Measurements from ENCODE around the gene NEGR1.

GRCh38 chr1:71647513-71648300 is 634.6 kb downstream of the NEGR1 start:
- no peak for TF ChIP-seq CTCF (IDR thresholded peaks at IDR 0.05)
- no peak for TF ChIP-seq POLR2A (IDR thresholded peaks at IDR 0.05)

Measured in transverse colon (tissue), 3 donors.